ENCODE data around the gene L3MBTL2. TPM values are rescaled to one million over a fixed set of nuclear protein-coding genes. Genes with fewer than 3 reads are reported as not detected.
A peak's percentile ranks its signal among the peaks of the same experiment; 100 is the strongest.

L3MBTL2 gene
- total RNA-seq, 1 experiment from 2014 or later = 33.6 TPM

- H3T11ph ChIP-seq (ENCODE audit: low read length) = no peak overlapping the region
- H3K4me2 ChIP-seq (ENCODE audit: insufficient read depth, insufficient read length, low read length) = no peak overlapping the region
- no peak overlapping the region for H2BK12ac ChIP-seq (ENCODE audit: insufficient read length, low read depth, low read length)
- H4K91ac ChIP-seq (ENCODE audit: insufficient read length, low read depth, low read length) = no peak overlapping the region
- H2AK5ac ChIP-seq (ENCODE audit: insufficient read length, low read length) = no peak overlapping the region
- H3K27ac ChIP-seq (ENCODE audit: insufficient read length, low read depth, low read length) = no peak overlapping the region
- peaks cover 13 to 53% (median 40%) of the 10 kb centered on the region in 3 experiments; a peak in 6 of 7 replicates for H3K36me3 Mint-ChIP-seq (ENCODE audit: insufficient read depth in 1 of 3, low read depth in 3 of 3)
- no peaks in the 10 kb centered on the region for H3K9me3 Mint-ChIP-seq
- H4K8ac ChIP-seq (replicated peaks; ENCODE audit: insufficient read length, low read depth, low read length) = no peak overlapping the region
- no peaks in the 10 kb centered on the region for H4K20me1 ChIP-seq (ENCODE audit: control insufficient read depth, insufficient read depth, insufficient read length)
- no peak overlapping the region for H3K23ac ChIP-seq (ENCODE audit: insufficient read length, low read depth, low read length)
- no peak overlapping the region for H2BK20ac ChIP-seq (ENCODE audit: low read depth, low read length, poor library complexity, severe bottlenecking)
- no peaks in the 10 kb centered on the region for H3K9me3 ChIP-seq (ENCODE audit: control insufficient read depth, low read depth, low read length)
- no peaks in the 10 kb centered on the region for H3K79me1 ChIP-seq (ENCODE audit: insufficient read depth, low read depth, low read length, poor library complexity, severe bottlenecking)
- H2BK15ac ChIP-seq (ENCODE audit: low read depth, low read length) = no peak overlapping the region
- no peak overlapping the region for H2AFZ ChIP-seq (ENCODE audit: low read length)
- no peak overlapping the region for H4K5ac ChIP-seq (ENCODE audit: insufficient read length, low read depth, low read length)
- no peak overlapping the region; a peak in 1 of 7 replicates for H3K27ac Mint-ChIP-seq
- no peaks in the 10 kb centered on the region for H3K4me1 ChIP-seq (ENCODE audit: insufficient read depth, low read length)
- H2BK120ac ChIP-seq (ENCODE audit: low read depth, low read length, poor library complexity, severe bottlenecking) = no peak overlapping the region
- H3K14ac ChIP-seq (ENCODE audit: insufficient read depth, low read length) = no peak overlapping the region
- no peak overlapping the region for H3K56ac ChIP-seq (ENCODE audit: insufficient read length, low read depth, low read length)
- peak; percentile 64 for TF ChIP-seq CTCF (conservative IDR thresholded peaks at IDR 0.05)
- DNase-seq = peak; percentile 71
- H3K9ac ChIP-seq (ENCODE audit: extremely low read depth, insufficient read length, low read length) = no peak overlapping the region
- H2BK5ac ChIP-seq (ENCODE audit: insufficient read length, low read length) = no peak overlapping the region
- H3K23me2 ChIP-seq (ENCODE audit: insufficient read length, low read depth, low read length, poor library complexity, severe bottlenecking) = no peaks in the 10 kb centered on the region
- no peaks in the 10 kb centered on the region for H3K79me2 ChIP-seq (ENCODE audit: insufficient read depth, low read length)
- no peak overlapping the region for H3K18ac ChIP-seq (ENCODE audit: insufficient read length, low read depth, low read length)
- H3K27me3 ChIP-seq (ENCODE audit: insufficient read depth, low read length) = no peaks in the 10 kb centered on the region
- no peak overlapping the region for H3K4me3 Mint-ChIP-seq
- WGBS (ENCODE audit: extremely low coverage, insufficient read length, low lambda C conversion rate) = no CpG with 5 or more reads among the region's 21 CpGs
- no peaks in the 10 kb centered on the region for H3K4me1 Mint-ChIP-seq
- H3K27me3 Mint-ChIP-seq (ENCODE audit: low read depth) = no peaks in the 10 kb centered on the region
- no peak overlapping the region for H3K4ac ChIP-seq (ENCODE audit: low read depth, low read length)
Measured at GRCh38 chr22:41245917-41246499, 40.9 kb downstream of the L3MBTL2 start.
